PC-3 (cell line): ENCODE data around the gene GRWD1.

Source experiments
- EZH2 ChIP-seq: fragments of 300-600 bp; sonication (generic); IDR thresholded peaks from one replicate; pipeline ENCODE4 v1.6.1; 2017; ENCODE audit warnings: antibody characterized with exemption, mild to moderate bottlenecking, low read length; ENCODE audit not compliant: unreplicated experiment
- TF ChIP-seq, protein P1 (sequence below): fragments of 300-600 bp; sonication (generic); conservative IDR thresholded peaks from 2 replicates; pipeline ENCODE4 v1.5.1; 2017; ENCODE audit warnings: antibody characterized with exemption, low read depth, mild to moderate bottlenecking, low read length

- TF ChIP-seq, protein P1, sequence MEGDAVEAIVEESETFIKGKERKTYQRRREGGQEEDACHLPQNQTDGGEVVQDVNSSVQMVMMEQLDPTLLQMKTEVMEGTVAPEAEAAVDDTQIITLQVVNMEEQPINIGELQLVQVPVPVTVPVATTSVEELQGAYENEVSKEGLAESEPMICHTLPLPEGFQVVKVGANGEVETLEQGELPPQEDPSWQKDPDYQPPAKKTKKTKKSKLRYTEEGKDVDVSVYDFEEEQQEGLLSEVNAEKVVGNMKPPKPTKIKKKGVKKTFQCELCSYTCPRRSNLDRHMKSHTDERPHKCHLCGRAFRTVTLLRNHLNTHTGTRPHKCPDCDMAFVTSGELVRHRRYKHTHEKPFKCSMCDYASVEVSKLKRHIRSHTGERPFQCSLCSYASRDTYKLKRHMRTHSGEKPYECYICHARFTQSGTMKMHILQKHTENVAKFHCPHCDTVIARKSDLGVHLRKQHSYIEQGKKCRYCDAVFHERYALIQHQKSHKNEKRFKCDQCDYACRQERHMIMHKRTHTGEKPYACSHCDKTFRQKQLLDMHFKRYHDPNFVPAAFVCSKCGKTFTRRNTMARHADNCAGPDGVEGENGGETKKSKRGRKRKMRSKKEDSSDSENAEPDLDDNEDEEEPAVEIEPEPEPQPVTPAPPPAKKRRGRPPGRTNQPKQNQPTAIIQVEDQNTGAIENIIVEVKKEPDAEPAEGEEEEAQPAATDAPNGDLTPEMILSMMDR, result no peak
- no peak for TF ChIP-seq EZH2
Measured at GRCh38 chr19:48480183-48480557, 34.4 kb downstream of the GRWD1 start.
